ENCODE data around the gene DPH1. TPM values are rescaled to one million over a fixed set of nuclear protein-coding genes. Genes with fewer than 3 reads are reported as not detected.

DPH1 gene
- total RNA-seq, 4 donors from 2014 or later: 27.4 to 41.8 (median 38.3) TPM

DNA sequence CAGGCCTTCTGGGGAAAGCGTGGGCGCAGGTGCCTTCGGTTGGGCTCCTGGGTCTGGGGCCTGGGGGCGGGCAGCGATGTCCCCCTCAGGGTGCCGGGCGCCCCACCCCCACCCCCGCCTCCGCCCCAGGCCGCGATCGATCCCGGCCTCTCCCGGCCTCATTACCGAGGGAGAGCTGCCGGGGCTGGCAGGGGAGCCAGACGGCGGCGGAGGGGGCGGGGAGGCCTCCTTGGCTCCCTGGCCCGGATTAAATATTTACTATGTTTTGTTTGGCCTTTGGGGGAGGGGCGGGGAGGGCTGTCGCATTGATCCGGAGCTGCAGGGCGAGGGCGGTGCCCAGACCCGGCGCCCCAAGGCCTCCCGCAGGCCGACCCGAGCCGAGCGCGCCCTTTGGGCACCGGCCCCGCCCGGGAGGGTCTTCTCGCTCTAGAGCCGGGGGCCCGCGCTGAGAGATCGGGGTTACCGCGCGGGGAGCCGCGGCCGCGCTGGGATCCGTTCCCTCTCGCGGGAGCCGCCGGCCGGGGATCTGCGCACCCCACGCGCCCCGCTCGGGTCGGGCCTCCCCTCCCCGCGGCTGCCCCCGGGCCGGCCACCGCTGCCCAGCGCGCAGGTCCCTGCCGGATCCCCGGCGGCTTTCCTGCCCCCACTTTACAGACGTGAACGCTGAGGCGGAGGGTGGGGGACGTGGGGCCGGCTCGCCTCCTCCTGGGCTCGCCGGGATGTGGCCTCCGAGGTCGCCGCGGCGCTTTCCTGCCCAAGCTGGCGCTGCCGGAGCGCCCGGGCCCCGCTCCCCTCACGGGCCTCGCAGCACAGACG, 31.8 kb upstream of the DPH1 start:
- Histone ChIP-seq H3K27ac (replicated peaks in 1 of 4) (peak overlapping the region; percentile 64 to 84 (median 76)), H3K4me1 (peaks cover 31 to 45% (median 41%) of the 10 kb centered on the region in 4 donors), H3K36me3 (no peaks in the 10 kb centered on the region), H3K9me3 (no peaks in the 10 kb centered on the region), H3K27me3 (peaks cover 0 to 7% (median 0%) of the 10 kb centered on the region in 4 donors), H3K4me3 (peak overlapping the region; percentile 58 to 70 (median 61))
- no peak for DNase-seq (ENCODE audit: extremely low spot score)
- TF ChIP-seq, protein P1, sequence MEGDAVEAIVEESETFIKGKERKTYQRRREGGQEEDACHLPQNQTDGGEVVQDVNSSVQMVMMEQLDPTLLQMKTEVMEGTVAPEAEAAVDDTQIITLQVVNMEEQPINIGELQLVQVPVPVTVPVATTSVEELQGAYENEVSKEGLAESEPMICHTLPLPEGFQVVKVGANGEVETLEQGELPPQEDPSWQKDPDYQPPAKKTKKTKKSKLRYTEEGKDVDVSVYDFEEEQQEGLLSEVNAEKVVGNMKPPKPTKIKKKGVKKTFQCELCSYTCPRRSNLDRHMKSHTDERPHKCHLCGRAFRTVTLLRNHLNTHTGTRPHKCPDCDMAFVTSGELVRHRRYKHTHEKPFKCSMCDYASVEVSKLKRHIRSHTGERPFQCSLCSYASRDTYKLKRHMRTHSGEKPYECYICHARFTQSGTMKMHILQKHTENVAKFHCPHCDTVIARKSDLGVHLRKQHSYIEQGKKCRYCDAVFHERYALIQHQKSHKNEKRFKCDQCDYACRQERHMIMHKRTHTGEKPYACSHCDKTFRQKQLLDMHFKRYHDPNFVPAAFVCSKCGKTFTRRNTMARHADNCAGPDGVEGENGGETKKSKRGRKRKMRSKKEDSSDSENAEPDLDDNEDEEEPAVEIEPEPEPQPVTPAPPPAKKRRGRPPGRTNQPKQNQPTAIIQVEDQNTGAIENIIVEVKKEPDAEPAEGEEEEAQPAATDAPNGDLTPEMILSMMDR (IDR thresholded peaks at IDR 0.05): no peak
- TF ChIP-seq POLR2AphosphoS5 (IDR thresholded peaks at IDR 0.05): no peak
- no peak for TF ChIP-seq EP300 (IDR thresholded peaks at IDR 0.05)
- no peak for TF ChIP-seq POLR2A (IDR thresholded peaks at IDR 0.05; ENCODE audit: low read depth)
- no CpG with 5 or more reads among the region's 92 CpGs for WGBS
- intact Hi-C loops (cut with DNase I): no loop called here

DNA sequence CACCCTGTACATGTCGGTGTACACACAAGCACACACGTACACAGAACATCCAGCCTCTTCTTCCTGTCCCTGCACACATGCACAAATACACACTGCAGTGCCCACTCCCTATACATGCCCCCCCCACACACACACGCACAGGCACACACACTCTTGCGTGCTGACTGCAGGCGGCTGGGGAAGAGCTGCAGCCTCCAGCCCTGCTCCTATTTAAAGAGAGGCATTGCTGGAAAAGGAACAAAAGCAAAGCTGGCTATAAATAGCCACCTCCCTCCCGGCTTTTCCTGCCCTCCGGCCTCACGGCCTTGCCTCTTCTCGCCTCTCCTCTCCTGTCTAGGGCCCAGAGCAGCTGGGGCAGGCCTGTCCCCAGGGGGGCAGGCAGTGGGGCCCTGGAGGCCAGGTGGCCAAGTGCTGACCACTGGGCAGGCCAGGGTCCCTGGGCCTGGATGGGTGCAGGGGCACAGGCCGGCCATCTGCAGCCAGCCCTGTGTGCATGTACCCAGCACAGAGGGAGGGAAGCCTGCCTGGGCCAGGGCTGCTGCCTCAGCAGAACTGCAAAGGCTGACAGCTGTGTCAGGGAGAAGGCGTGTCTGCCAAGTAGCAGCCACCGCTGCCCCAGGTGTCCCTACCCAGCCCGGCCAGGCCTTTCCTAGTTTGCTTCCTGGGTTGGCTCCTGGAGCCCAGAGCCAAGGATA, 30.2 kb upstream of the DPH1 start:
- Histone ChIP-seq H3K4me1 (peaks cover 31 to 45% (median 41%) of the 10 kb centered on the region in 4 donors), H3K27me3 (peaks cover 0 to 7% (median 0%) of the 10 kb centered on the region in 4 donors), H3K4me3 (peak overlapping the region in 1 of 4 donors; percentile 7), H3K27ac (replicated peaks in 1 of 4) (peak overlapping the region; percentile 64 to 84 (median 76)), H3K36me3 (no peaks in the 10 kb centered on the region), H3K9me3 (no peaks in the 10 kb centered on the region)
- TF ChIP-seq POLR2A (IDR thresholded peaks at IDR 0.05; ENCODE audit: low read depth): no peak
- no peak for TF ChIP-seq EP300 (IDR thresholded peaks at IDR 0.05)
- TF ChIP-seq POLR2AphosphoS5 (IDR thresholded peaks at IDR 0.05): no peak
- TF ChIP-seq, protein P1 (IDR thresholded peaks at IDR 0.05): no peak
- intact Hi-C loops (cut with DNase I): no loop called here
- 29% methylated on average over 12 of the region's 13 CpGs for WGBS
- DNase-seq (ENCODE audit: extremely low spot score): no peak

DNA sequence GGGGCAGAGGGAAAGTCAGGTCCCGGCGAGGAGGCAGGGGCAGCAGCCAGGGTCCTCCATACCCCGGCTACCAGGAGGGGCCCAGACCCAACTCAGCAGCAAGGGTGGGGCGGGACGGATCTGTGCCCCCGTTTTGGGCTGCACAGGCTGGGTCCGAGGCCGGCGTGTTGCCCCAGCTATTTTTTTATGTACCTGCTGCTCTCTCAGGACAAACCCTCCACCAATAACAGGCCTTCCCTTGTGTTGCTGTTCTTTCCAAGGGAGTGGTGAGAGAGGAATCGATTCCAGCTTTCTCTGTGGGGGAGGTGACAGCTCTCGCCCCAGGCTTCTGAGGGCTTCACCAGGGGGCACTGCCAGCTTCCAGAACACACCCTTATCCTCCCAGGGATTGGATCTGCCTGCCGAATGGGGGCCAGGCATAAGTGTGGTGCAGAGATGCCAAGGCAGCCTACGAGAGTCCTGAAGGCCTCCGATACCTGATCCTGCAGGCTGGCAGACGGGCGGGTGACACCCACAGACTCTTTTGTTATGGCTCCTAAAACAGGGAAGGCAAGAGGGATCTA, 27.1 kb upstream of the DPH1 start:
- Histone ChIP-seq H3K4me3 (no peak overlapping the region), H3K27me3 (peaks cover 0 to 7% (median 0%) of the 10 kb centered on the region in 4 donors), H3K9me3 (no peaks in the 10 kb centered on the region), H3K36me3 (no peaks in the 10 kb centered on the region), H3K27ac (replicated peaks in 1 of 4) (no peak overlapping the region), H3K4me1 (peaks cover 25 to 29% (median 27%) of the 10 kb centered on the region in 4 donors)
- 77% methylated on average over 16 of the region's 16 CpGs for WGBS
- no peak for DNase-seq (ENCODE audit: extremely low spot score)
- intact Hi-C loops (cut with DNase I): no loop called here
- TF ChIP-seq, protein P1 (IDR thresholded peaks at IDR 0.05): no peak
- TF ChIP-seq POLR2A (IDR thresholded peaks at IDR 0.05; ENCODE audit: low read depth) (no peak), POLR2AphosphoS5 (IDR thresholded peaks at IDR 0.05) (no peak), EP300 (IDR thresholded peaks at IDR 0.05) (no peak)

DNA sequence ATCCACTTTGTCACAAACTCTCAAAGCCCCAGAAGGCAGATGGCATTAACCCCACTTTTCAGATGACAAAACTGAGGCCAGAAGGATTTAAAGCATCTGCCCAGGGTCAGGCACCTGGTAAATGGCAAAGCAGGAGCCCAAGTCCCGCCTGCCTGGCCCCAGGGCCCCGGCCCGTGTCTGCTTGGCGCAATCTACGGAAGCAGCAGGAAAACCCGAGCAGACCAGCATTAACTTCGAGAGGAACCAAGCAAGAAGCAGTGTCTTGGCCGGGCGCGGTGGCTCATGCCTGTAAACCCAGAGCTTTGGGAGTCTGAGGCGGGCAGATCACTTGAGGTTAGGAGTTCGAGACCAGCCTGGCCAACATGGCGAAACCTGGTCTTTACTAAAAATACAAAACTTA, 26.4 kb upstream of the DPH1 start:
- Histone ChIP-seq H3K27me3 (peaks cover 0 to 2% (median 0%) of the 10 kb centered on the region in 4 donors), H3K4me1 (peaks cover 20 to 22% (median 20%) of the 10 kb centered on the region in 4 donors), H3K4me3 (no peak overlapping the region), H3K36me3 (no peaks in the 10 kb centered on the region), H3K9me3 (no peaks in the 10 kb centered on the region), H3K27ac (replicated peaks in 1 of 4) (no peak overlapping the region)
- TF ChIP-seq, protein P1 (IDR thresholded peaks at IDR 0.05): no peak
- TF ChIP-seq POLR2AphosphoS5 (IDR thresholded peaks at IDR 0.05) (no peak), POLR2A (IDR thresholded peaks at IDR 0.05; ENCODE audit: low read depth) (no peak), EP300 (IDR thresholded peaks at IDR 0.05) (no peak)
- DNase-seq (ENCODE audit: extremely low spot score): no peak
- intact Hi-C loops (cut with DNase I): no loop called here
- WGBS: 94% methylated on average over 6 of the region's 13 CpGs

Measured in esophagus muscularis mucosa (tissue), 4 donors.